ENCODE data around the gene CPB1. TPM values are rescaled to one million over a fixed set of nuclear protein-coding genes. Genes with fewer than 3 reads are reported as not detected.

The CPB1 gene
- total and polyA plus RNA-seq, 5 donors from 2014 or later = not detected

DNA sequence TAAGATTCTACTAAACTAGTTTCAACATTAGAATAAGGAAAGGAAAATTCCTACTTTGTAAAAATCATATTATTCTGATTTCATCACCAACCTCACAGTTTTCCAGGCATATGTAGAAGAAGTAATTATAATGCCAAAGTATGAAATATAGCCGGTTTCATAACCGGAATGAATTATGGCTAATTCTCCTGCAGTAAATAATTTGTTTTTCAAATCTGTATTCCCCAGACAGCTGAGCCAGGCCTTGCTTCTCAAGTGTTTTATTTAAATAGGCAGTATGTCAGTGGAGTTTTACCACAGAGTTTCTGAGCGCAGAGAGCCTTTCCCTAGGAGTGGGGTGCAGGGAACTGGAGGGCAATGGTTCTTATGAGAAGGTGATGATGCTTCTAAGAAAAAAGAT lies 28.8 kb downstream of the CPB1 start:
- Mint-ChIP-seq H3K4me3 (no peak overlapping the region), H3K4me1 (no peaks in the 10 kb centered on the region), H3K36me3 (no peaks in the 10 kb centered on the region), H3K27ac (no peak overlapping the region), H3K27me3 (peaks cover 3% of the 10 kb centered on the region), H3K9me3 (peaks cover 0 to under 1% (median 0%) of the 10 kb centered on the region in 7 donors)
- Histone ChIP-seq H3K27ac (ENCODE audit: insufficient read depth, low read length, poor library complexity, severe bottlenecking) (no peak overlapping the region), H3K36me3 (ENCODE audit: control insufficient read depth, insufficient read depth, low read length) (no peaks in the 10 kb centered on the region), H3K4me1 (ENCODE audit: control insufficient read depth, insufficient read depth, low read length, poor library complexity, severe bottlenecking) (no peaks in the 10 kb centered on the region), H3K27me3 (ENCODE audit: control insufficient read depth, insufficient read depth, low read length) (no peaks in the 10 kb centered on the region), H3K9me3 (ENCODE audit: control insufficient read depth in 2 of 2, low read length in 2 of 2) (no peaks in the 10 kb centered on the region), H3K4me3 (ENCODE audit: low read depth, low read length) (no peak overlapping the region)
- ATAC-seq (ENCODE audit: low read depth in 2 of 2) = no peak
- DNase-seq = no peak

DNA sequence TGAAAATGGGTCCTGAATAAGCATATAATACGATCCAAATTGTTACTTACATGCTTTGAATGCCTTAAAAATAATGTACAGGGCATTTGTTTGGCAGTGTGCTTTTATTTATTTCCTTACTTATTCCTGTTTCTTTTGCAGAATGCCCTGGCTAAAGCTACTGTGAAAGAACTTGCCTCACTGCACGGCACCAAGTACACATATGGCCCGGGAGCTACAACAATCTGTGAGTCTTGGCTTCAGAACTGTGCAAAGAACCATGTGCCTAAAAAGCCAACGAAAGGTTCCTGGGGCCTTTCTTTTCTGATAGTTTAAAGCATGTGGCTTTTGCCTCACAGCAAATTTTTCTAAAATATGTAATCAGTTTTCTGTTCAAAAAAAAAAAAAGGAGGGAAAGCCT lies 29.7 kb downstream of the CPB1 start:
- Histone ChIP-seq H3K9me3 (ENCODE audit: control insufficient read depth in 2 of 2, low read length in 2 of 2) (no peaks in the 10 kb centered on the region), H3K27ac (ENCODE audit: insufficient read depth, low read length, poor library complexity, severe bottlenecking) (no peak overlapping the region), H3K4me1 (ENCODE audit: control insufficient read depth, insufficient read depth, low read length, poor library complexity, severe bottlenecking) (no peaks in the 10 kb centered on the region), H3K4me3 (ENCODE audit: low read depth, low read length) (no peak overlapping the region), H3K27me3 (ENCODE audit: control insufficient read depth, insufficient read depth, low read length) (no peaks in the 10 kb centered on the region), H3K36me3 (ENCODE audit: control insufficient read depth, insufficient read depth, low read length) (no peaks in the 10 kb centered on the region)
- no peak overlapping the region for H3K27ac Mint-ChIP-seq
- H3K4me1 Mint-ChIP-seq = no peaks in the 10 kb centered on the region
- H3K9me3 Mint-ChIP-seq = no peaks in the 10 kb centered on the region
- H3K4me3 Mint-ChIP-seq = no peak overlapping the region
- H3K27me3 Mint-ChIP-seq = no peaks in the 10 kb centered on the region
- no peak for ATAC-seq (ENCODE audit: low read depth in 2 of 2)
- DNase-seq = no peak
- H3K36me3 Mint-ChIP-seq = no peaks in the 10 kb centered on the region

DNA sequence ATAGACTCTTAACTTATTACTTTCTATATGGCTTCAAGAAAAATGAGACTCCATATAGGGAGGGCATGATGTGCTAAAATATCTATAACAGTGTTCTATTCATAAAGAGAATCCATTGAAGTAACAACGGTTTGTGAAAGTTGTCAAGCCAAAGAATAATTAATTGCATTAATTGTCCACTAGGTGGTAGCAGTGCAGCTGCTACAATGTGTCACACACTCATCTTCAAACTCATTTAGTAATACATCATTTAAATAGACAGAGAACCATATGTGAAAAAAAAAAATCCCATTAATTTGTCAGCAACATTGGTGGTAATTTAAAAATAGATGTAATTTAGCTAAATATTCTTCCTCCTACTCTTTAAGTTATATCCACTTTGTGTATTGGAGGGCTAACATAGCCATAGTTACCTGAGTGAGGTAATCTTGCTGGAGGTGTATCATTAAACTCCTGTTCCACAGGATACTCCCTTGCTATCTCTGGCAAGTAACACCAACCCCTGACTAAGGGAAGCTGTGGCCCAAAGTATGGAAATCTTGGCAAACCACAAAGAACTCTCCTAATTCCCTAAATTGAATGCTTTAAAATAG lies 33.8 kb downstream of the CPB1 start:
- Mint-ChIP-seq H3K9me3 (no peaks in the 10 kb centered on the region), H3K27me3 (peaks cover 14% of the 10 kb centered on the region), H3K4me1 (no peaks in the 10 kb centered on the region), H3K36me3 (no peaks in the 10 kb centered on the region), H3K4me3 (no peak overlapping the region), H3K27ac (no peak overlapping the region)
- Histone ChIP-seq H3K4me3 (ENCODE audit: low read depth, low read length) (no peak overlapping the region), H3K4me1 (ENCODE audit: control insufficient read depth, insufficient read depth, low read length, poor library complexity, severe bottlenecking) (no peaks in the 10 kb centered on the region), H3K9me3 (ENCODE audit: control insufficient read depth in 2 of 2, low read length in 2 of 2) (no peaks in the 10 kb centered on the region), H3K27ac (ENCODE audit: insufficient read depth, low read length, poor library complexity, severe bottlenecking) (no peak overlapping the region), H3K27me3 (ENCODE audit: control insufficient read depth, insufficient read depth, low read length) (no peaks in the 10 kb centered on the region), H3K36me3 (ENCODE audit: control insufficient read depth, insufficient read depth, low read length) (no peaks in the 10 kb centered on the region)
- ATAC-seq (ENCODE audit: low read depth in 2 of 2) = peak in 1 of 2 donors; percentile 63
- DNase-seq = peak in 2 of 3 donors; percentile 24 to 53

DNA sequence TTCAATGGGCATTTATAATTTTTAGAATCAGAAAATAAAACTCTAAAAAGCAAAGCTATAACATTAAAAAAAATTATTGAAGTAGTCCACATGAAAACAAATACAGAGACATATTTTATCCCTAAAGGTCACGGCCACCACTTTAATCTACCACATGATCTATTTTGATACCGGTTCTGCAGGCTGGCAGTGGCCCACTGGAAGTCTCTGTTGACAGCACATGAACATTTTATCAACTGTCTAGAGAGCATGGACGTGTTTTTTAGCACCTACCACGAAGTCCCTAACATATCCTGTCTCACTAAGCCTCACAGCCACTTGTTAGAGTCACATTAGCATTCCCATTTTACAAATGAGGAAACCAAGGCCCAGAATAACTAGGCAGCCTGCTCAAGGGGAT lies 35.7 kb downstream of the CPB1 start:
- ATAC-seq (ENCODE audit: low read depth in 2 of 2) = no peak
- Histone ChIP-seq H3K4me1 (ENCODE audit: control insufficient read depth, insufficient read depth, low read length, poor library complexity, severe bottlenecking) (no peaks in the 10 kb centered on the region), H3K27me3 (ENCODE audit: control insufficient read depth, insufficient read depth, low read length) (no peaks in the 10 kb centered on the region), H3K27ac (ENCODE audit: insufficient read depth, low read length, poor library complexity, severe bottlenecking) (no peak overlapping the region), H3K9me3 (ENCODE audit: control insufficient read depth in 2 of 2, low read length in 2 of 2) (no peaks in the 10 kb centered on the region), H3K4me3 (ENCODE audit: low read depth, low read length) (no peak overlapping the region), H3K36me3 (ENCODE audit: control insufficient read depth, insufficient read depth, low read length) (no peaks in the 10 kb centered on the region)
- no peak overlapping the region for H3K27ac Mint-ChIP-seq
- DNase-seq = no peak
- no peaks in the 10 kb centered on the region for H3K9me3 Mint-ChIP-seq
- no peak overlapping the region for H3K4me3 Mint-ChIP-seq
- no peaks in the 10 kb centered on the region for H3K36me3 Mint-ChIP-seq
- peaks cover 18% of the 10 kb centered on the region for H3K27me3 Mint-ChIP-seq
- H3K4me1 Mint-ChIP-seq = no peaks in the 10 kb centered on the region

DNA sequence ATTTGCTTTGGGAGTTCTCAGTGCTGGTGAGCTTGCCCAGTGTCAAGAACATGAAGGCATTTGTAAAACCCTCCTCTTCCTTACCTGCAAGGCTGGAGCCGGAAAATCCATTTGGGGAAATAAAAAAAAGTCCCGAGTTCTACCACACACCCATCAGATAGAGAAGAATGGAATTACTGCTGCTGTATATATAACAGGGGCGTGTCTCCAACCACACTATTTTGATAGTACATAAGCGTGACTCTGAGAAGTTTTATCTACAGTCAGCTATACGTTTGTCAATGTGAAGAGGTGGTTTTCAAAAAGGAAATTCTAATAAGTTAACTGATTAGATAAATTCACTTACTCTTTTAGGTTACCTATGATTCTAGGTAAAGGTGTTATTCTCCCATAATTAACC lies 36.2 kb downstream of the CPB1 start:
- H3K4me3 ChIP-seq (ENCODE audit: low read depth, low read length) = no peak overlapping the region
- no peaks in the 10 kb centered on the region for H3K36me3 ChIP-seq (ENCODE audit: control insufficient read depth, insufficient read depth, low read length)
- no peaks in the 10 kb centered on the region for H3K27me3 ChIP-seq (ENCODE audit: control insufficient read depth, insufficient read depth, low read length)
- H3K9me3 ChIP-seq (ENCODE audit: control insufficient read depth in 2 of 2, low read length in 2 of 2) = no peaks in the 10 kb centered on the region
- Mint-ChIP-seq H3K9me3 (no peaks in the 10 kb centered on the region), H3K27me3 (peaks cover 18% of the 10 kb centered on the region), H3K36me3 (no peaks in the 10 kb centered on the region), H3K27ac (no peak overlapping the region), H3K4me3 (no peak overlapping the region), H3K4me1 (no peaks in the 10 kb centered on the region)
- DNase-seq (no peak), ATAC-seq (ENCODE audit: low read depth in 2 of 2) (no peak)
- H3K27ac ChIP-seq (ENCODE audit: insufficient read depth, low read length, poor library complexity, severe bottlenecking) = no peak overlapping the region
- H3K4me1 ChIP-seq (ENCODE audit: control insufficient read depth, insufficient read depth, low read length, poor library complexity, severe bottlenecking) = no peaks in the 10 kb centered on the region

DNA sequence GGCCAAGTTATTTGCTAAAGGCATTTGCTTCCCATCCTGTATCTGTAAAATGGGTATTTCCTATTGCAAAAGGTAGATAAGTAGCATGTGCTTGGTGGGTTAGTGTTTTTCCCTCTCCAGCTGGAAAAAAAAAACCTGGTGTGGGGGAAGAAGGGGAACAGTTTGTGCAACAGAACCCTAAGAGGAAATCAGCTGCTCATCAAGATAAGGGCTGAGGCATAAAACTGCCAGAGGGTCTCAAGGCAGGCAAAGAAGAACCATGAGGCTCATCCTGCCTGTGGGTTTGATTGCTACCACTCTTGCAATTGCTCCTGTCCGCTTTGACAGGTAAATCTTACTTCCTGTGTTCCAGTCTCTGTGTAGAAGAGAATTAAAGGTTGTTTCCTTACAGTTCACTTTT lies 37.4 kb downstream of the CPB1 start, which contains the start of gene CPA3:
Gene CPA3, plus strand, starts transcription at position 248 of the 400 bp plus-strand sequence. Its CDS starts 12 bp downstream, at position 260.
- peaks cover 18% of the 10 kb centered on the region for H3K27me3 Mint-ChIP-seq

DNA sequence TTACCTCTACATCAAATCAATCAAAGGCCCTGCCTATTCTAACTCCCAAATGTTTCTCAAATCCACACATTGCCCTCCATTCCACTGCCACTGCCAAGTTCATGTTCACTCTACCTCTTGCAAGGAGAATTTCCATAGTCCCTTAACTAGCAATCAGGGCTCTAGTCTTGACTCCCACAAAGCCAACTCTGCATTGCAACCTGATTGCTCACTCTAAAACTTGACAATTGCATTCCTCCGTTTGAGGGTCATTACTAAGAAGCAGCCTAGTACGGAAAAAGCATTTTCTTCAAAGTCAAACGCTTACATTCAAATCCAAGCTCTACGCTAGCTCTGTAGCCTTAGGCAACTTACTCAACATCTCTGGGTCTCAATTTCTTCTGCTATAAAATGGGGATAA lies 38.6 kb downstream of the CPB1 start:
- no peaks in the 10 kb centered on the region for H3K4me1 ChIP-seq (ENCODE audit: control insufficient read depth, insufficient read depth, low read length, poor library complexity, severe bottlenecking)

More for the DNA sequence above, 37.4 kb downstream of the CPB1 start, which contains the start of gene CPA3:
- H3K4me1 Mint-ChIP-seq = no peaks in the 10 kb centered on the region
- ATAC-seq (ENCODE audit: low read depth in 2 of 2) (no peak), DNase-seq (no peak)
- H3K27ac Mint-ChIP-seq = peak within 1 kb of the TSS in 1 of 3 donors; percentile 41
- H3K4me3 ChIP-seq (ENCODE audit: low read depth, low read length) = no peak within 1 kb of the TSS
- H3K4me3 Mint-ChIP-seq = no peak within 1 kb of the TSS
- H3K36me3 ChIP-seq (ENCODE audit: control insufficient read depth, insufficient read depth, low read length) = no peaks in the 10 kb centered on the region
- no peak within 1 kb of the TSS for H3K27ac ChIP-seq (ENCODE audit: insufficient read depth, low read length, poor library complexity, severe bottlenecking)
- H3K27me3 ChIP-seq (ENCODE audit: control insufficient read depth, insufficient read depth, low read length) = no peaks in the 10 kb centered on the region
- H3K9me3 Mint-ChIP-seq = no peaks in the 10 kb centered on the region
- H3K4me1 ChIP-seq (ENCODE audit: control insufficient read depth, insufficient read depth, low read length, poor library complexity, severe bottlenecking) = no peaks in the 10 kb centered on the region
- H3K36me3 Mint-ChIP-seq = no peaks in the 10 kb centered on the region
- no peaks in the 10 kb centered on the region for H3K9me3 ChIP-seq (ENCODE audit: control insufficient read depth in 2 of 2, low read length in 2 of 2)

DNA sequence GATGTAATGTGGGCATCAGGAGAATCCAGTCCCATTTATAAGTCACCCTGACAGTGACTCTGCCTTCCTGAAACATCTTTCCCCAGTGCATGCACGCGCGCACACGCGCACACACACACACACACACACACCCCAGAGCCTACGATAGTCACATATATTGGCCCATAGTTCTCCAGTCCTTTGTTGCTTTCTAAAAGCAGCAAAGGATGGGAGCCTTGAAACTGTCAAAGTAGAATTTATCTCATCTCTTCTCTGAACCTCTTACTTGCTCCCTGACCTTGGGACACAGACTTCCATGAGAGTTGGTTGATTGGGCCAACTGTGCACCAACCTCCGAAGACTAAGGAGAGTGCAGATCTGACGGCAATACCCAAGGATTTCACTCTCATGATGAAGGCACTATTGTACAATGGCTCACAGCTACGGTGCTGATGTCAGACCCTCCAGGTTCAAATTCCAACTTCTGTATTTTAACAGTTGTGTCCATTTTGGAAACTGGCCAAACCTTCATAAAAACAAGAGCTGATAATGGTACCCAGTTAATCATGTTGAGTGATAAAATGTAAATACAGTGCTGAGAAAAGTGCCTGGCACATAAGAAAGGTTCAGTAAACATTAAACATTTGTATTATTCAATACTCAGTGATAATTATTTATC lies 45.8 kb downstream of the CPB1 start:
- H3K36me3 Mint-ChIP-seq = no peaks in the 10 kb centered on the region
- no peak for DNase-seq
- H3K4me3 ChIP-seq (ENCODE audit: low read depth, low read length) = no peak overlapping the region
- H3K27ac ChIP-seq (ENCODE audit: insufficient read depth, low read length, poor library complexity, severe bottlenecking) = no peak overlapping the region
- no peaks in the 10 kb centered on the region for H3K4me1 Mint-ChIP-seq
- peaks cover 0 to 4% (median 0%) of the 10 kb centered on the region in 7 donors for H3K9me3 Mint-ChIP-seq
- ATAC-seq (ENCODE audit: low read depth in 2 of 2) = no peak
- H3K4me1 ChIP-seq (ENCODE audit: control insufficient read depth, insufficient read depth, low read length, poor library complexity, severe bottlenecking) = no peaks in the 10 kb centered on the region
- H3K27ac Mint-ChIP-seq = no peak overlapping the region
- H3K4me3 Mint-ChIP-seq = no peak overlapping the region
- no peaks in the 10 kb centered on the region for H3K9me3 ChIP-seq (ENCODE audit: control insufficient read depth in 2 of 2, low read length in 2 of 2)
- no peaks in the 10 kb centered on the region for H3K36me3 ChIP-seq (ENCODE audit: control insufficient read depth, insufficient read depth, low read length)
- H3K27me3 Mint-ChIP-seq = peaks cover 19% of the 10 kb centered on the region
- no peaks in the 10 kb centered on the region for H3K27me3 ChIP-seq (ENCODE audit: control insufficient read depth, insufficient read depth, low read length)

More for the DNA sequence above, 38.6 kb downstream of the CPB1 start:
- Mint-ChIP-seq H3K27me3 (peaks cover 18% of the 10 kb centered on the region), H3K27ac (no peak overlapping the region), H3K4me1 (no peaks in the 10 kb centered on the region), H3K4me3 (no peak overlapping the region), H3K9me3 (peaks cover 0 to 2% (median 0%) of the 10 kb centered on the region in 7 donors), H3K36me3 (no peaks in the 10 kb centered on the region)
- Histone ChIP-seq H3K36me3 (ENCODE audit: control insufficient read depth, insufficient read depth, low read length) (no peaks in the 10 kb centered on the region), H3K27ac (ENCODE audit: insufficient read depth, low read length, poor library complexity, severe bottlenecking) (no peak overlapping the region), H3K9me3 (ENCODE audit: control insufficient read depth in 2 of 2, low read length in 2 of 2) (no peaks in the 10 kb centered on the region), H3K4me3 (ENCODE audit: low read depth, low read length) (no peak overlapping the region), H3K27me3 (ENCODE audit: control insufficient read depth, insufficient read depth, low read length) (no peaks in the 10 kb centered on the region)
- no peak for ATAC-seq (ENCODE audit: low read depth in 2 of 2)
- no peak for DNase-seq
